Activated CD8-positive, alpha-beta memory T cell treated with anti-CD3 and anti-CD28 coated beads, Interleukin-2, amount 50 U/mL, for 4 hours (primary cell): ENCODE data around the gene WDFY4.

Experiments used
- DNase-seq: peaks from one replicate; pipeline ENCODE4 v3.0.0-alpha.2; 2020

WDFY4 gene

DNA sequence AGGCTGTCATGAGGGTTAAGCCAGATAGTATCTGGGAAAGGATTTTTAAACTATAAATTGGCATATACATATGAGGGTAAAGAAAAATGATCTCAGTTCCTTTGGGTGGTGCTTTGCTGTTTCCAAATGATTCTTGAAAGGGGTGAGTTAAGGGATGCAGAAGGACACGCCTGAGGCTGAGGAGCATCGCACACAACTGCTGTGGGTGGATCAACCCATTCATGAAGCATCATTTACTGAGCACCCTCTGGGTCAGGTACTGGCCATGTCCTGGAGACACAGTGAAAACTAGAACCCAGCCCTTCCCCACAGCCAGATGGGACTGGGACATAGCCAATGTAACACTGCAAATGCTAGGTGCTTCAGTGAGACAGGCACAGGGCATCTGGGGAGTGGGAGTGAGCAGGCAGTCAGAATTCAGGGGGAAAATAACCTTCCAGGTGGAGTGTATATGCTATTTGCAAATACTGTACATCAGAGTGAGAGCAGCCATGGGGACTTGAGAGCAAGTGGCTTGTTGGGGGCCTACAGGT lies 112.1 kb downstream of the WDFY4 start:
- DNase-seq: no peak

- DNase-seq: no peak
Observed at GRCh38 chr10:48797830-48798229, 113.2 kb downstream of the WDFY4 start.

DNA sequence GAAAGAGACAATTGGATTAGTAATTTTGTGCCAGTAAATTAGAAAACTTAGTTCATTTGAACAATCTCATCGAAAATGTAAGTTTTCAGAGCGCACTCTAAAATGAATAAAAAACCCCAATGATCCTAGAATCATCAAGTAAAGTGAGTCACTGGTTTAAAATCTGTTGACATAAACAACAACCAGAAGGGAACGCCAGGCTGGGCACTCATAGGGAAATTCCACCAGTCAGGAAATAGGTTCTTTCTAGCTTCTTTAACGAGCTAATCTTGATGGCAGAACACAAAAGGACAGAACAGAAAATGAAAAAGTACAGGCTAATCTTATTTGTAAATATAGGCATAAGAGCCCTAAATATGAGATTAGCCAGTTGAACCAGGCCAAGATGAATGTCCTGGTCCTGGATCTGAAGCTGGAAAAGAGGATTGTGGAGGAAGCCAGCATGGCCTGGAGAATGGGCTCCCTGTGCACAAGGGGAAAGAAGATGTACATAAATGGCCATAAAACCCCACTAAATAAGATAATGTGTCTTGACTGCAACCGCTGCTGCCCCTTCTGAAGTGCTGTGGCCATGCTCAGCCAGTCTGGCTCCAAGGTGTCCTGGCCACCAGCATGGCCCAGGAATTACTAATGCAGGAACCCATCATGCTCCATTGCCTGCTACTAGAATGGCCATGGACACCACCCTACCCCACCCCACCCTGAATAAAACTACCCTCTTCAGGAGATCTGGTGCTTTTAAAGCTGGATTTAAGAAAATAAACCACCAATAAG lies 114.0 kb downstream of the WDFY4 start:
- no peak for DNase-seq

GRCh38 chr10:48799341-48800006 lies 114.8 kb downstream of the WDFY4 start:
- no peak for DNase-seq

- DNase-seq: no peak
Observed at GRCh38 chr10:48800007-48800675, 115.5 kb downstream of the WDFY4 start.

DNA sequence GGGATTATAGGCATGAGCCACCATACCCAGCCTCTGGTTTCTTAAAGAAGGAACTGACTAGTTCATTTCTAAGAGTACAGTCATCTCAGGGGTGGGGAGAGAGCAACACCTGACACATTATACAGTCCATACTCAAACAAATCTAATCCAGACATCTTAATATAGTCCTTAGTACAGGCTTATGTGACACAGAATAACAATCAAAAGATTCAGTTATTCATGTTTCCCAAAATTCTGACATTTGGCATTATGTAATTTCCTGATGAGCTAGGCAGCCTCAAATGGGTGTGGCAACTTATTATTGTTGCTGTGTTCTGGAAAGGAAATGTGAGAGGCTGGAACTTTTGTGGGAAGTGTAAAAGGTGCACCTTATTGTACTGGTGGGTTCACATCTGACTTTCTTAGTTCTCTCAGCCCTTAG lies 116.3 kb downstream of the WDFY4 start:
- no peak for DNase-seq

- no peak for DNase-seq
Observed at GRCh38 chr10:48802611-48803071, 118.0 kb downstream of the WDFY4 start.

DNA sequence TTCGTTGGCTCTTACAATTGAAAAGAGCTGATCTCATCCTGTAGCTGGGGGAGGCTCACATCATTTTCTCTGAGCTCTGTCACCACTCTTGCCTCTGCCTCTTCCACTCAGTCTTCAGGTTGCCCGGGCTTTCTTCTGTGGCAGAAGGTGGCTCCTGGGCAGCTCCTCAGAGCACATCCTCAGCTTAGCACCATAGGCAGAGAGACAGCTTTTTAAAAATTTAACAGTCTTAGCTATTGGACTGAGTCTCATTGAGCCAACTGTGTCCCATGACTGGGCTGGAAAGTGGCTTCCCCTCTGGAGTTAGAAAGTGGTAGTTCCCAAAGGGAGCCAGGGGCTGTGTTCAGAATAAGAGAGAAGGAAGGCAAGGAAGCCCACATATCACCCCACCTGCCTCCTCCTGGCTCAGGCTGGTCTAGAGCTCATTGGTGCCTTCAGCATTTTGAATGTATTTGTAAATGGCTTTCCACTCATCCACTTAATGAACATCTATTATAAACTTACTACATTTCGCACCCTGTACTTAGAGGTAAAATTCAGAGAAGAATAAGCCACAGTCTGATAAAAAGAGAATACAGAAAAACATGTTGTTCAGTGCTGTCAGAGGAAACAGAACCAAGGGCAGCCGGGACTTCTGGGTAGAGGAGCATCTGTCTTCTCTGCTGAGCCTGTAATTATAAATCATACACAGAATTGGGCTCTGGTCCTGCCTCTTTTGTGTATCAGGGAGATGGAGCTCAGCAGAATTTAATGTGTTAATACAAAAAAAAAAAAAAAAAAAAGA lies 119.3 kb downstream of the WDFY4 start:
- DNase-seq: no peak

- no peak for DNase-seq
Observed at GRCh38 chr10:48804740-48805182, 120.1 kb downstream of the WDFY4 start.

DNA sequence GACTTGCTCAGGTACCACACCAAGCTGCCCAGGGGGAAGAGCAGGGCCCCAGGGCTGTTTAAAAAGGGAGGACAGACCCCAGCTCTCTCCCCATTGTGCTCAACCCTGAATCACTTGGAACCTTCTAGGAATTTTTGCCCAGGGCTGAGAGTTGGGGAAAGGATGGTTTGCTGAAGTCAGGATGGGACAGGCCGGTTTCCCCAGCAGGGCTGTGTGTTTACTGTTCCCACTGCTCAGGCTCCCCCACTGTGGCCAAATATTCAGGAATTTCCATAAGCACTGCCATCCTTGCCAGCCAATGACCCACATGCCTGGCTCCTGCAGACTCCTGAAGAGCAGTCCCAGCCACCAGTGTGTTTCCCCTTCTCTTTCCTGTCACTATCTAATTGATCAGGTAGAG lies 120.7 kb downstream of the WDFY4 start:
- DNase-seq: no peak

DNA sequence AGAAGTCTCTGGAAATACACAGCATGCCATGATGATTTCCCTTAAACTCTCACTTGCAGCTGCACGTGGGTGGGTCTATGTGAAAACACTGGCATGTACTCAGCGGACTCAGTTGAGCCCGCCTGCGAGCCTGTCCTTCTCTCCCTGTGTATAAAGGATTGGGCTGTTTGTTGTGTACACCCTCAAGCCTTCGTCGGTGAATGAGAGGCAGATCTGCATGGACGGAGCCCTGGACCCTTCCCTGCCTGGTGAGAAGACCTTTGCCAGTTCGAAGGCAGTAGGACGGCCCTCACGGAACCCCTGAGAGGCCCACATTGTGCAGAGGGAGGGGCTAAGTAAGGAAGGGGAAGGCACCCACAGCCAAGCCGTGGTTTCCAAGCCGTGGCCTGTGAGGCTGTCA lies 121.2 kb downstream of the WDFY4 start:
- DNase-seq: no peak

DNA sequence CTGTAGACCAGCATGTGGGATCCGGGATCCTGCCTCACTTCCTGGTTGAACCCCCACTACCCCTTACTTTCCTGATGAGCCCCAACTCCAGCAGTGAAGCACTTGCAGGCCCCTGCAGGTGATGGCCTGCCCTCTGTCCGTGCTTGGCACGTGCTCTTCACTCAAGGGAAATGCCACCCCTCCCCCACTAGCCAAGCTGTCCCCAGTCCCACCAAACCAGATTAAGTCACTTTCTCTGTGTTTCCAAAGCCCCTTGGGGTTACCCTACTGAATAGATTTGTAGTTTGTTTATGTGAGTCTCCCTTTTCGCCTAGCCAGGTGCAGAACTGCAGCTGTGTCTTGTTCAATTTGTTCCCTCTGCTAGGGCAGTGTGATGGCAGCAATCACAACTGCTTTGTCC lies 121.7 kb downstream of the WDFY4 start:
- no peak for DNase-seq

DNA sequence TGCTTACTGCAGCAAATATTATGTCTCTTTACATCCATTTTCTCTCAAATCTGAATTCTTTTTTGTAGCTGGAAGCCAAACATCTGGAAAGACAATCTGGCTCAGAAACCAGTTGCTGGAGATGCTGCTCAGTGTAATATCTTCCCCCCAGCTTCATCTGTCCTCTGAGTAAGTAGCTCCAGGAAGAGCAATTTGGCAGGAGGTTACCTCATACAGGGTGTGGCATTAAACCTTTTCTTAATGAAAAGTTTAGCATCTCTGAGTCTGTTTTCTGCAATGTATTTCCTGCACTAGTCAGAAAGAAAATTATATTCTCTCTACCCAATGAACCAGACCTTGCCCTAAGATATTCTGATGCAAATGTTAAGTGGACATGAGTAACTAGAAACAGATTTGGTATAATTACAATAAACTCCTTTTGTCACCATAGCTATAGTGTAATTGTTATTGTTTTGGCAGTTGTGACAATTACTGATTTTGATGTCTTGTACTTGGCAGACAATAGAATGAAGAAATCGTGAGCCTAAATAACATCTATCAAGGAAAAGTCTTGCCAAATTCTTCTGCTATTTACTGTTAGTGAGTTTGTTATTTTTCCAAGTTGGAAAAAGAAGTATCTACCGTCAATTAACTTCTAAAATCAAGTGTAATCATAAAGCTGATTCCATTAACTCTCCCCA lies 123.3 kb downstream of the WDFY4 start:
- no peak for DNase-seq

DNA sequence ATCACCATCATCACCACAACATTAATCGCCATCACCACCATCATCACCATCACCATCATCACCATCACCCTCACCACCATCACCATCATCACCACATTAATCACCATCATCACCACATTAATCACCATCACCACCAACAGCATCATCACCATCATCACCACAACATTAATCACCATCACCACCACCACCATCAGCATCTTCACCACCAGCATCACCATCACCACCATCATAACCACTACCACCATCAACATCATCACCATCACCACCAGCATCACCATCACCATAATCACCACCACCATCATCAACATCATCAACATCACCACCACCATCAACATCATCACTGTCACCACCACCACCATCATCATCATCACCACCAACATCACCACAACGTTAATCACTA lies 124.6 kb downstream of the WDFY4 start:
- DNase-seq: no peak

DNA sequence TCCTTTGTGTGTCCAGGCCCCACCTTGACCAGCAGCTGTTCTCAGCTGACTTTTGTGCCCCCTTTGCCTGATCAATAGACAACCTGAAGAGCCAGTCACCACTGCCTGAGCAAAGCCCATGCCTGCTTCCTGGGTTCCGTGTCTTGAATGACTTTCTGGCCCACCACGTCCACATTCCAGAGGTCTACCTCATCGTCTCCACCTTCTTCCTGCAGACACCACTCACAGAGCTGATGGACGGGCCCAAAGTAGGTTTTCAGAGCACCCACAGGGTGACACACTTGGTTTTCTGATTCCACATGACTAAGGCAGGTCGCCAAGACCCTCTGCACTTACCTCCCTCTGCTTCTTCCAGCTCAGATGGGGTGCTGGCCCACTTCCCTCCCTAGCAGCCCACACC lies 126.8 kb downstream of the WDFY4 start:
- no peak for DNase-seq

GRCh38 chr10:48811917-48812316 lies 127.2 kb downstream of the WDFY4 start:
- no peak for DNase-seq

DNA sequence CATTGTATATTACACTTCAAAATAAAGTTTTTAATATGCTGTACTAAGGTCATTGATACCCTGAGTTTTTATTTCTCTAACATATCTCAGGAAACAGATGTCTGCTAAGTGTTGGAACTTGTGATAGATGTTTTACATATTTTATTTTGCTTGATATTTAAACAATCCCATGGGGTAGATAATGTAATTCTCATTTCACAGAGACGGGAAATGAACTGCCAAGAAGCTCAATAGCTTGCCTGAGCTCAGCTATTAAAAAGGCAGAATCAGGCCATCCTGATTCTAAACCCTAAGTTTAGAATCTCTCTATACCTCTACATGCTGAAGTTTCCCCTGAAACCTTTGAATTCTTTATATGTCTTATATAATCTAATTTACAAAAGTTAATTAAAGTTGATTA lies 128.6 kb downstream of the WDFY4 start:
- no peak for DNase-seq

- DNase-seq: no peak
Observed at GRCh38 chr10:48813825-48814224, 129.2 kb downstream of the WDFY4 start.

- no peak for DNase-seq
Observed at GRCh38 chr10:48814933-48815332, 130.3 kb downstream of the WDFY4 start.

GRCh38 chr10:48817141-48817540 lies 132.5 kb downstream of the WDFY4 start:
- no peak for DNase-seq

DNA sequence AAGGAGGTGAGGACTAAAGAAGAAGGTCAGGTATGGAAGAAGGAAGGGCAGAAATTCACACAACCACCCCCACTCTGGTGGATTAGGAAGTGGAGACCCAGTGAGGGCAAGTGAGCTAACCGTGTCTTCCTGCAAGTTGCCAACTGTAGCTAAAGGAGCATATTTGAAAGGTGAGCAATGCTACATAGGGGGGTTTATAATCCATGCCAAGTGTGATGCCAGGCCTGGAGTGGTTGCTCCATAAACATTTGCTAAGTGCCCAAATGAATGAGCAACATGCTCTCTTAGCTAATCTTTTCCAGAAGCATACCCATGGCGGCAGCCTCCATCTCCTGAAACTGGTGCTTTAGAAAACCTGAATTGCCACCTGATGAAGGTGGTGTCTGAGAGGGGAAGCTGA lies 133.4 kb downstream of the WDFY4 start:
- DNase-seq: no peak

- no peak for DNase-seq
Observed at GRCh38 chr10:48818861-48819520, 134.3 kb downstream of the WDFY4 start.
